ENCODE results near the gene TMEM121B. TPM values are rescaled to one million over a fixed set of nuclear protein-coding genes. Genes with fewer than 3 reads are reported as not detected.

The TMEM121B gene
- polyA plus RNA-seq, 4 donors, result 0.63 to 1.0 (median 0.75) TPM

DNA sequence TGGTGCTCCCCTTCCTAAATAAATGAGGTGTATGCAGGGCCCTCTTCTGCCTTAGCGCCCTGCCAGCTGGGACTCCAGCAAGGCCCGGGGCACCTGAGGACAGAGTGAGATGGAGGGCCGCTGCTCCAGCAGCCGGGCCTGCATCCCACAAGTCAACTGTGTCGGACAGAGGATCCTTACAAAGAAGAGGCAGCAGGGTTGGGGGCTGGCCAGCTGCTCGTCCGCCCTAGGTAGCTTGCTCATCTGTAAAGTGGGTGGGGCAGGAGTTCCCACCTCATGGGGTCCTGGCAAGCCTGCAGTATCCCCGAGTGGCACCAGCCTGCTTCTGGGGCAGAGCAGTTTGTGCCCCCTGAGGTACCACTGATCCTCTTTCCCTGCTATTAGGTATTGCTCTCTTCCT lies 7.6 kb downstream of the TMEM121B start:
- DNase-seq (ENCODE audit: low read depth in 4 of 4, low spot score in 3 of 4), result no peak

- no peak for DNase-seq (ENCODE audit: low read depth in 4 of 4, low spot score in 3 of 4)
Measured at GRCh38 chr22:17112491-17113042, 8.6 kb downstream of the TMEM121B start.

DNA sequence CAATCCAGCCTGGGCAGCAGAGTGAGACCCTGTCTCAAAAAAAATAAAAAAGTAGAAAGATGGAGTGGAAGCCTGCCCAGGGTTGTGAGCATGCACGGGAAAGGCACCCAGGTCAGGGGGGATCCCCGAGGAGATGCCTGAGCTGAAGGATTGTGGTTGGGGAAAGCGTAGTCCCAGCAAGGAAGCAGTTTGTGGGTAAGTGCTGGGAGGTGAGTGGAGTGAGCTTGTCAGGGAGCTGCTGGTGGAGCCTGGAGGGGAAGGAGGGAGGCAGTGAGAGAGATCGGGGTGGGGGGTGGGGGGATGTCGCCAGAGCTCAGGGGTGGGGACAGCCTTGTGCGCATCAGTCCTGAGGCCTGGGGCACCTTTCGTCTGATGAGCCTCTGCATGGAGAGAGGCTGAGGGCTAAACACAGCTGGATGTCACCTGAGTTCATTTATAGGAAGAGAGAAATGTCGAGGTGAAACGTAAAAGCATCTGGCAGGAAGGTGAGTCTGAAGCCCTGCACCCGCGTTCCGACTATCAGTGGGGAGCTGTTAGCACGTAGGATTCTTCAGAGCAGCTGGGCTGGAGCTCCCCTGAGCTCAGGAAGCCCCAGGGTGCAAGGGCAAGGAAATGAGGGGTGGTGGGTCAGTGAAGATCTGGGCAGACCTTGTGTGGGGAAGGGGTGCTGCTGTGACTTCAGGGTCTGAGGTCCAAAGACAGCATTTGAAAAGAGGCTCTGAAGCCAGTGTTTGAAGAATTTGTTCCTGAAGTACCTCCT lies 10.2 kb downstream of the TMEM121B start:
- DNase-seq (ENCODE audit: low read depth in 4 of 4, low spot score in 3 of 4), result no peak

DNA sequence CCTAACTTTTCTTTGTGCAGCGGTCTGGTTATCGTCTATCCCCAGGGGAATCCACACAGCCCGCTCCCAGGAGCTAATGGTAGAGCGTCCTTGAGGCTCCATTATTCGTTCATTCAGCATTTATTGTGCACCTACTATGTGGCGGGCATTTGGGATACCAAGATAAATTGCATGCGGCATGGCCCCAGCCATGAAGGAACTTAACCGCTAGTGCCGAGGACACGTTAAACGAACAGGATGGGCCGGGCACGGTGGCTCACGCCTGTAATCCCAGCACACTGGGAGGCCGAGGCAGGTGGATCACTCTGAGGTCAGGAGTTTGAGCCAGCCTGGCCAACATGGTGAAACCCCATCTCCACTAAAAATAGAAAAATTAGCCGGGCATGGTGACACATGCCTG lies 11.2 kb downstream of the TMEM121B start:
- DNase-seq (ENCODE audit: low read depth in 4 of 4, low spot score in 3 of 4), result no peak

DNA sequence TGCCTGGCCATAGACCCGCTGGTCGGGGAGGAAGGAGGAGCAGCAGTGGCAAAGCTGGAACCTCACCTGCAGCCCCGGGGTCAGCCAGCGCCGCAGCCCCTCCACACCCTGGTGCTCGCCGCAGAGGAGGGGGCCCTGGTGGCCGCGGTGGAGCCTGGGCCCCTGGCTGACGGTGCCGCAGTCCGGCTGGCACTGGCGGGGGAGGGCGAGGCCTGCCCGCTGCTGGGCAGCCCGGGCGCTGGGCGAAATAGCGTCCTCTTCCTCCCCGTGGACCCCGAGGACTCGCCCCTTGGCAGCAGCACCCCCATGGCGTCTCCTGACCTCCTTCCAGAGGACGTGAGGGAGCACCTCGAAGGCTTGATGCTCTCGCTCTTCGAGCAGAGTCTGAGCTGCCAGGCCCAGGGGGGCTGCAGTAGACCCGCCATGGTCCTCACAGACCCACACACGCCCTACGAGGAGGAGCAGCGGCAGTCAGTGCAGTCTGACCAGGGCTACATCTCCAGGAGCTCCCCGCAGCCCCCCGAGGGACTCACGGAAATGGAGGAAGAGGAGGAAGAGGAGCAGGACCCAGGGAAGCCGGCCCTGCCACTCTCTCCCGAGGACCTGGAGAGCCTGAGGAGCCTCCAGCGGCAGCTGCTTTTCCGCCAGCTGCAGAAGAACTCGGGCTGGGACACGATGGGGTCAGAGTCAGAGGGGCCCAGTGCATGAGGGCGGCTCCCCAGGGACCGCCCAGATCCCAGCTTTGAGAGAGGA lies 11.9 kb downstream of the TMEM121B start:
- DNase-seq (ENCODE audit: low read depth in 4 of 4, low spot score in 3 of 4), result no peak

- DNase-seq (ENCODE audit: low read depth in 4 of 4, low spot score in 3 of 4), result no peak
Measured at GRCh38 chr22:17108256-17109112, 12.7 kb downstream of the TMEM121B start.

GRCh38 chr22:17107547-17107810 lies 13.7 kb downstream of the TMEM121B start:
- no peak for DNase-seq (ENCODE audit: low read depth in 4 of 4, low spot score in 3 of 4)

GRCh38 chr22:17106785-17107546 lies 14.2 kb downstream of the TMEM121B start:
- no peak for DNase-seq (ENCODE audit: low read depth in 4 of 4, low spot score in 3 of 4)

DNA sequence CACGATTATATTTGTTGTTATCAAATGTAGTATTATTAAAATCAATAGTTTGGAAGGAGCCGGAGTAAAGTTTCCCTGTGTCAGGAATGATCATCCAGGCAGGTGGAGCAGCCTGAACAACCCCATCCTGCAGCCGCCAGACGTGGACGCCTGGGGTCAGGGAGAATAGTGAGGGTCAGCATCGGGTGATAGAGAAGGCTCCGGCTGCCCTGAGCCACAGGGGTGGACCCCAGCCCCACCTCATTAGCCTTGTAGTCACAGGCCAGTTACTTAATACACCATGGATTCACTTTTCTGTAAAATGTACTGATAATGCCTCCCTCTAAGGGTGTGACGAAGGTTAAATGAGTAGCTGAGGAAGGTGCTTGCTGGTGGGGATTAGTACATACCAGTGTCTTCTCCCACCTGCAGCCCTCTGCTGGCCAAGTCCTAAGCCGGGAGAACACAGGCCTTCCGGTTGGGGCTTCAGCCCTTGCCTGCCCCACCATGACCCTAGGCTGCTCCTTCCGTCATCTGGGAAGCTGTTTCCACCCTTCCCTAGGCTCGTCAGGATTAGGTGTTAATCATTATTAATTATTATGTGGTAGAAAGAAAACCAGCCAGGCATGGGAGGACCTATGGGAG lies 14.9 kb downstream of the TMEM121B start:
- DNase-seq (ENCODE audit: low read depth in 4 of 4, low spot score in 3 of 4), result no peak

DNA sequence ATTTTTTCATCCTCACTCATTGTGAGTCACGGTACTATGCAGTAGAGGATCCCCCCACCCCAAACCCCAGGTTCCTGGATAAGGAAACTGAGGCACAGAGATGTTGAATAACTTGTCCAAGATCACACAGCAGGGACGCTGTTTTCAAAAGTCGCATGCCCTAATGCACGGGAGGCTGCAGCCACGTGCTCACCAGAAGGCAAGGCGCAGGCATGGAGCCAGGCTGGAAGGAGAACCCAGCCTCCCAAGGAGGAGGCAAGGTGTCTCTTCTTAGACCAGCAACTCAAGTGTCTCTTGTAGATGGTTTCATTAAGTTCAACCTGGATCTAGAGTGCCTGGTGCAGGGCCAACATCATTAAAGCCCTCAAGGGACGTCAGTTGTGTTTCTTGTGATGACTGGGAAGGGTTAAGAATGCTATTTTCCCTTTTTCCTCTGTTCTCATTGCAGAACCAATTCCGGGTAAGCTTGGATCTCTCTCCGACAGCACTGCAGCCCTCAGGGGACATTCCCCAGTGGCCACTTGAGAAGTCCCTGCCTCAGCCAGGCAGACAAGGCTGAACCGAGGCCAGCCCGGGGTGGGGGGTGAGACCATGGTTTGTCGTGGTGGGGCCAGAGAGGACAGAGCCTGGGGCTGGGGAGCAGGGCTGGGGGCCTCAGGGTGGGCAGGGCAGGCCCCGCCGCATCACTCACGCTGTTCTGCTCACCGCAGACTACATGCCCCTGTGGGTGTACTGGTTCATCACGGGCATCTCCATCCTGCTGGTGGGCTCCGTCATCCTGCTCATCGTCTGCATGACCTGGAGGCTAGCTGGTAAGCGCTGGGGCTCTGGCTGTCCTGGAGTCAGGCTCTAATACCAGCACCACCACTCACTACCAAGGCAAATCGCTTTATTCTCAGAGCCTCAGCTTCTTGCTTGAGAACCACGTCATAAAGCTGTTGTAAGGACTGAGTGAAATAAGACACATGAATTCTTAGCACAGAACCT lies 15.7 kb downstream of the TMEM121B start:
- no peak for DNase-seq (ENCODE audit: low read depth in 4 of 4, low spot score in 3 of 4)

GRCh38 chr22:17104336-17104935 lies 16.7 kb downstream of the TMEM121B start:
- DNase-seq (ENCODE audit: low read depth in 4 of 4, low spot score in 3 of 4), result no peak

DNA sequence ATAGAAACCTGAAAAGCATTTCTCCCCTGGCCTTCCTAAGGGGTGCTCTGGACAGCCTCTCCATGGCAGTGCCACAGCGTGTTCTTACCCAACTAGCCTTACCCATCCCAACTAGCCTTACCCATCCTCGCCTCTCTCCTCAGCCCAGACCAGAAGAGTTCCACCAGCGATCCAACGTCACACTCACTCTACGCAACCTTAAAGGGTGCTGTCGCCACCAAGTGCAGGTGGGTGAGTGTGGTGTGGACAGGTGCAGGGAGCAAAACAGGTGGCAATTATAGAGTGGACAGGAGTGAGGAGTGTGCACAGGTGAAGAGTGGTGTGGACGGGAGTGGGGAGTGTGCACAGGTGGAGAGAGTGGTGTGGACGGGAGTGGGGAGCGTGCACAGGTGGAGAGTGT lies 17.8 kb downstream of the TMEM121B start:
- no peak for DNase-seq (ENCODE audit: low read depth in 4 of 4, low spot score in 3 of 4)

DNA sequence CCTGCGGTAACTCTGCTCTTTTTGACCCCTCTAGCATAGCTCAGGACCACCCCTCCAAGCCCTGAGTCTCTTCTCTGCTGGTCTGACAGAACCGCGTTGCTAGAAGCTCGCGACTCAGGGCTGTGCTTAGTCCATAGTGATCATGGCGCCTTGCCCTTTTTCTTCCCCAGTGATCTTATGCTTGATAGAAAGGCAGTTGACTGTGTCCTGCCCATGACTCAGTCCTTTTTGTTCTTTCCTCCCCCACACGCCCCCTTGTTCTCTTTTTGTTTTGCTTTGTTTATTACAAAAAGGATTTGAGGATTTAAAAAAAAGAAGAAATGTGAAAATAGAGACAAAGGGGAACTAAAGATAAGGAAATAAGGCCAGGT lies 18.9 kb downstream of the TMEM121B start:
- DNase-seq (ENCODE audit: low read depth in 4 of 4, low spot score in 3 of 4), result no peak

DNA sequence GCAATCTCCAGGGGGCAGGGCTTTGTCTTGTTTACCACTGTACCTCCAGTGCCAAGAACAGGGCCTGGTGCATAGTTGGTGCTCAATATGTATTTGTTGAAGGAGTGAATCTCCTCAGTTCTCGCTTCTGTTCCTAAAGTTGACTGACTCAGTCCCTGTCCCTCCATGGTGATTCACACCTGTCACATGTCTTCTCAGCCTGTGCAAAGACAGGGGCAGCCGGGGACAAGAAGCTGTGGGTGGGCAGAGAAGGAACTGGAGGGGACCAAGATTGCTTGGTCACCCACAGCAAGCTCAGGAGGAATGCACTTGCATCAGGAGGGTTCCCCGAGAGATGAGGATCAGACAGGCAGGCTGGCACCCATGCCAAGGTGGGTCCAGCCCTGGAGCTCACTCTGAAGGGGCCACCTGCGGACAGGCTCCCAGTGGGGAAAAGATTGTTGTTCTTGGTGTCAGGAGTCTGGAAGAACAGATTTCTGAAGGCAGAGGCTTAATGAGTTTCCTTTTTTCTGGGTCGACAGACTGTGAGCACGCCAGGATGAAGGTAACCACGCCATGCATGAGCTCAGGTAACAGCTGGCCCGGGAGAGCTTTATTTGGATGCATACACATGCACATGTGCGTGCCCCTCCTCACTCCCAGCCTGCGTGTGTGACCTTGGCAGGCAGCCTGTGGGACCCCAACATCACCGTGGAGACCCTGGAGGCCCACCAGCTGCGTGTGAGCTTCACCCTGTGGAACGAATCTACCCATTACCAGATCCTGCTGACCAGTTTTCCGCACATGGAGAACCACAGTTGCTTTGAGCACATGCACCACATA lies 19.5 kb downstream of the TMEM121B start:
- DNase-seq (ENCODE audit: low read depth in 4 of 4, low spot score in 3 of 4), result no peak

GRCh38 chr22:17100621-17101020 lies 20.5 kb downstream of the TMEM121B start:
- DNase-seq (ENCODE audit: low read depth in 4 of 4, low spot score in 3 of 4), result no peak

DNA sequence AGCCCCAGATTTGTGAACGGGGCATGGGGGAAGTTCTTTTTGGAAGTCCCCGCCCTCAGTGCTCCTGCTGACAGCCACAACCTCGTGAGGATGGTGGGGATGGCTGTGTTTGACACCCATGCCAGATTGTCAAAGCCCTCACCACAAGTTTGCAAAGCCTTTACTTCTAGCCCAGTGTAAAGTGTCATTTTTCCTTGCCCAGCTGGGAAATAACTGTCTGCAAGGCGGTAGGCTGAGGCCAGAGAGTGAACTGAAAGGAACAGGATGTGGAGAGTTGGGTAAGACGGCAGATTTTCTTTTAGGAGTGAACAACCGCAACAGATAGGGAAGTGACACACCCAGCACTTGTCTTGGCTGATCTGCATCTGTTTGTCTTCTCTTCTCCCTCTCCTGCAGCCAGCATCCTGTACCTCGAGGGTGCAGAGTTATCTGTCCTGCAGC lies 22.8 kb downstream of the TMEM121B start:
- DNase-seq (ENCODE audit: low read depth in 4 of 4, low spot score in 3 of 4), result no peak

- DNase-seq (ENCODE audit: low read depth in 4 of 4, low spot score in 3 of 4), result no peak
Measured at GRCh38 chr22:17097701-17098100, 23.5 kb downstream of the TMEM121B start.

- no peak for DNase-seq (ENCODE audit: low read depth in 4 of 4, low spot score in 3 of 4)
Measured at GRCh38 chr22:17097062-17097461, 24.1 kb downstream of the TMEM121B start.
